Stimulated activated CD4-positive, alpha-beta T cell treated with anti-CD3 and anti-CD28 coated beads, Interleukin-1b, Interleukin-23, amount 100 ng/mL, for 48 hours (primary cell): Measurements from ENCODE around the gene CREB5.

Experiments used
- DNase-seq: peaks from one replicate; pipeline ENCODE4 v3.0.0-alpha.2; 2020

Gene CREB5

GRCh38 chr7:28695300-28696295 lies 283.3 kb downstream of the CREB5 start:
- DNase-seq: no peak

GRCh38 chr7:28697913-28698563 lies 285.7 kb downstream of the CREB5 start:
- DNase-seq: no peak

- DNase-seq: no peak
These were observed 286.5 kb downstream of the CREB5 start for GRCh38 chr7:28698840-28699239.

GRCh38 chr7:28700096-28700495 lies 287.8 kb downstream of the CREB5 start:
- DNase-seq: no peak

- DNase-seq: no peak
These were observed 288.5 kb downstream of the CREB5 start for GRCh38 chr7:28700790-28701203.

GRCh38 chr7:28701731-28702130 lies 289.4 kb downstream of the CREB5 start:
- no peak for DNase-seq

- no peak for DNase-seq
These were observed 289.9 kb downstream of the CREB5 start for GRCh38 chr7:28702171-28702570.

GRCh38 chr7:28703037-28703765 lies 290.9 kb downstream of the CREB5 start:
- no peak for DNase-seq

- no peak for DNase-seq
These were observed 292.4 kb downstream of the CREB5 start for GRCh38 chr7:28704706-28705105.

GRCh38 chr7:28705350-28705749 lies 293.0 kb downstream of the CREB5 start:
- DNase-seq: no peak

GRCh38 chr7:28706584-28706983 lies 294.3 kb downstream of the CREB5 start:
- DNase-seq: no peak

GRCh38 chr7:28707291-28707690 lies 295.0 kb downstream of the CREB5 start:
- DNase-seq: no peak

GRCh38 chr7:28708033-28708951 lies 296.0 kb downstream of the CREB5 start:
- no peak for DNase-seq

- no peak for DNase-seq
These were observed 297.4 kb downstream of the CREB5 start for GRCh38 chr7:28709748-28710147.

- no peak for DNase-seq
These were observed 298.8 kb downstream of the CREB5 start for GRCh38 chr7:28711114-28711513.

GRCh38 chr7:28714459-28715120 lies 302.3 kb downstream of the CREB5 start:
- no peak for DNase-seq

- no peak for DNase-seq
These were observed 305.2 kb downstream of the CREB5 start for GRCh38 chr7:28717445-28718054.

- no peak for DNase-seq
These were observed 305.8 kb downstream of the CREB5 start for GRCh38 chr7:28718055-28718481.

- DNase-seq: no peak
These were observed 306.2 kb downstream of the CREB5 start for GRCh38 chr7:28718545-28718944.

- no peak for DNase-seq
These were observed 310.4 kb downstream of the CREB5 start for GRCh38 chr7:28722684-28723083.

GRCh38 chr7:28723336-28723735 lies 311.0 kb downstream of the CREB5 start:
- no peak for DNase-seq
